ENCODE data around the gene SPINK4.

DNA sequence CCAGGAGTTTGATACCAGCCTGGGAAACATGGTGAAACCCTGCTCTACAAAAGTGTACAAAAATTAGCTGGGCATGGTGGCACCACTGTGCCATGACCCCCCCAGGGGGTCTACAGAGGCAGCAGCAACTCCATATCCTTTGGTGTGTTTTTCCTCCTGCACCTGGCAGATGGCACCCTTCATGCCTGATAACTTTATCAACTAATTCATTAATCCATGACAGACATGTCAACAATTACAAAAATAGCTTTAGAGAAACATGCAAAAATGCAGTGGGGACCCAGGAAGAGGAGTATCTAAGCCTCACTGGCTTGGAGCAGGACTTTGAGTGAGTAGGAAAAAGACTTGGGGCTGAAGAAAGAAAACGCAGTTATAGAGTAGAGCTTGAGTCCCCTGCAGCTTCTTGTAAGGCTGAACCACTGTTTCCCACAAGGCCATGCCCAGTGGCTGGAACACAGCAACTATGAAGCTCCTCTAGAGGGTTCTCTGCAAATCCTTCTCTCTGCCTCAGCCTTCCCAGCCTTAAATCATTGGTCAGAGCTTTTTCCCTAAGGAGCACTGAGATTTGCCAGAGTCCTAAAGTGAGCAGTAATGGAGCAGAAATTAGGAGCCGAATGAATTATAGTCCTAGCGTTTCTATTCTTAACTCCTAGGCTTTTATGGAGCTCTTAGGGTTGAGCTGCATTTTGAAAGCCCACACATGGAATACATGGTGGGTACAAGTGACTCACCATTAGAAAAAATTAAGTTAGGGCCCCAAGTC lies 47.3 kb upstream of the SPINK4 start:
- TF ChIP-seq, protein P1, sequence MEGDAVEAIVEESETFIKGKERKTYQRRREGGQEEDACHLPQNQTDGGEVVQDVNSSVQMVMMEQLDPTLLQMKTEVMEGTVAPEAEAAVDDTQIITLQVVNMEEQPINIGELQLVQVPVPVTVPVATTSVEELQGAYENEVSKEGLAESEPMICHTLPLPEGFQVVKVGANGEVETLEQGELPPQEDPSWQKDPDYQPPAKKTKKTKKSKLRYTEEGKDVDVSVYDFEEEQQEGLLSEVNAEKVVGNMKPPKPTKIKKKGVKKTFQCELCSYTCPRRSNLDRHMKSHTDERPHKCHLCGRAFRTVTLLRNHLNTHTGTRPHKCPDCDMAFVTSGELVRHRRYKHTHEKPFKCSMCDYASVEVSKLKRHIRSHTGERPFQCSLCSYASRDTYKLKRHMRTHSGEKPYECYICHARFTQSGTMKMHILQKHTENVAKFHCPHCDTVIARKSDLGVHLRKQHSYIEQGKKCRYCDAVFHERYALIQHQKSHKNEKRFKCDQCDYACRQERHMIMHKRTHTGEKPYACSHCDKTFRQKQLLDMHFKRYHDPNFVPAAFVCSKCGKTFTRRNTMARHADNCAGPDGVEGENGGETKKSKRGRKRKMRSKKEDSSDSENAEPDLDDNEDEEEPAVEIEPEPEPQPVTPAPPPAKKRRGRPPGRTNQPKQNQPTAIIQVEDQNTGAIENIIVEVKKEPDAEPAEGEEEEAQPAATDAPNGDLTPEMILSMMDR (IDR thresholded peaks at IDR 0.05): no peak
- no peak for TF ChIP-seq POLR2AphosphoS5 (IDR thresholded peaks at IDR 0.05)
